ENCODE results near the gene SBDS. TPM values are rescaled to one million over a fixed set of nuclear protein-coding genes. Genes with fewer than 3 reads are reported as not detected.

SBDS gene
- total RNA-seq, 1 experiment from 2014 or later, result 37.8 TPM

DNA sequence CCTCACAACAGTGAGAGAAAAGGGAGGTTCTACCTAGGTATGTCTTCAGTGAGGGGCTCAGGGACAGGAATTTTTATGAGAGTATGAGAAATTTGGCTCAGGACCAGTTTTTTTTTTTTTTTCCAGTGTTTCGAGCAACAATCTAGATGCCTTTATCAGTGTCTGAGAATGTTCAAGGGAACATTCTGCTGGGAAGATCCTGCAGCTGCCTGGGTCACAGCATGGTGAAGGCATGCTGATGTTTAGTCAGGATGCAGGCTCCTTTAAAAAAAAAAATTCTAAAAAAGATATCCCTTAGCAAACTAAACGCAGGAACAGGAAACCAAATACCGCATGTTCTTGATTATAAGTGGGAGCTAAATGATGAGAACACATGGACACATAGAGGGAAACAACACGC, 31.0 kb downstream of the SBDS start:
- Histone ChIP-seq H3K4ac (ENCODE audit: low read depth, low read length) (no peak overlapping the region), H3K27ac (ENCODE audit: insufficient read length, low read depth, low read length) (no peak overlapping the region), H2AK5ac (ENCODE audit: insufficient read length, low read length) (no peak overlapping the region), H3K27me3 (ENCODE audit: insufficient read depth, low read length) (no peaks in the 10 kb centered on the region), H2BK20ac (ENCODE audit: low read depth, low read length, poor library complexity, severe bottlenecking) (no peak overlapping the region), H2AFZ (ENCODE audit: low read length) (no peak overlapping the region), H3K79me2 (ENCODE audit: insufficient read depth, low read length) (no peaks in the 10 kb centered on the region), H3K14ac (ENCODE audit: insufficient read depth, low read length) (no peak overlapping the region), H3K56ac (ENCODE audit: insufficient read length, low read depth, low read length) (no peak overlapping the region), H4K91ac (ENCODE audit: insufficient read length, low read depth, low read length) (no peak overlapping the region), H4K20me1 (ENCODE audit: control insufficient read depth, insufficient read depth, insufficient read length) (no peaks in the 10 kb centered on the region), H3T11ph (ENCODE audit: low read length) (no peak overlapping the region), H2BK15ac (ENCODE audit: low read depth, low read length) (no peak overlapping the region), H3K23ac (ENCODE audit: insufficient read length, low read depth, low read length) (no peak overlapping the region), H2BK120ac (ENCODE audit: low read depth, low read length, poor library complexity, severe bottlenecking) (no peak overlapping the region), H3K9ac (ENCODE audit: extremely low read depth, insufficient read length, low read length) (no peak overlapping the region), H3K4me1 (ENCODE audit: insufficient read depth, low read length) (no peaks in the 10 kb centered on the region), H3K18ac (ENCODE audit: insufficient read length, low read depth, low read length) (no peak overlapping the region), H2BK5ac (ENCODE audit: insufficient read length, low read length) (no peak overlapping the region), H4K8ac (replicated peaks; ENCODE audit: insufficient read length, low read depth, low read length) (no peak overlapping the region), H3K9me3 (ENCODE audit: control insufficient read depth, low read depth, low read length) (no peaks in the 10 kb centered on the region), H3K23me2 (ENCODE audit: insufficient read length, low read depth, low read length, poor library complexity, severe bottlenecking) (no peaks in the 10 kb centered on the region), H3K79me1 (ENCODE audit: insufficient read depth, low read depth, low read length, poor library complexity, severe bottlenecking) (no peaks in the 10 kb centered on the region), H4K5ac (ENCODE audit: insufficient read length, low read depth, low read length) (no peak overlapping the region), H3K4me2 (ENCODE audit: insufficient read depth, insufficient read length, low read length) (no peak overlapping the region), H2BK12ac (ENCODE audit: insufficient read length, low read depth, low read length) (no peak overlapping the region)
- Mint-ChIP-seq H3K27me3 (ENCODE audit: low read depth) (no peaks in the 10 kb centered on the region), H3K36me3 (ENCODE audit: insufficient read depth in 1 of 3, low read depth in 3 of 3) (peaks cover 3 to 8% (median 8%) of the 10 kb centered on the region in 3 experiments; a peak in 3 of 7 replicates), H3K4me1 (no peaks in the 10 kb centered on the region), H3K9me3 (peaks cover 10 to 11% of the 10 kb centered on the region in 2 experiments), H3K27ac (no peak overlapping the region), H3K4me3 (no peak overlapping the region)
- no CpG with 5 or more reads among the region's 4 CpGs for WGBS (ENCODE audit: extremely low coverage, insufficient read length, low lambda C conversion rate)
- DNase-seq, result no peak
- TF ChIP-seq, protein P1, sequence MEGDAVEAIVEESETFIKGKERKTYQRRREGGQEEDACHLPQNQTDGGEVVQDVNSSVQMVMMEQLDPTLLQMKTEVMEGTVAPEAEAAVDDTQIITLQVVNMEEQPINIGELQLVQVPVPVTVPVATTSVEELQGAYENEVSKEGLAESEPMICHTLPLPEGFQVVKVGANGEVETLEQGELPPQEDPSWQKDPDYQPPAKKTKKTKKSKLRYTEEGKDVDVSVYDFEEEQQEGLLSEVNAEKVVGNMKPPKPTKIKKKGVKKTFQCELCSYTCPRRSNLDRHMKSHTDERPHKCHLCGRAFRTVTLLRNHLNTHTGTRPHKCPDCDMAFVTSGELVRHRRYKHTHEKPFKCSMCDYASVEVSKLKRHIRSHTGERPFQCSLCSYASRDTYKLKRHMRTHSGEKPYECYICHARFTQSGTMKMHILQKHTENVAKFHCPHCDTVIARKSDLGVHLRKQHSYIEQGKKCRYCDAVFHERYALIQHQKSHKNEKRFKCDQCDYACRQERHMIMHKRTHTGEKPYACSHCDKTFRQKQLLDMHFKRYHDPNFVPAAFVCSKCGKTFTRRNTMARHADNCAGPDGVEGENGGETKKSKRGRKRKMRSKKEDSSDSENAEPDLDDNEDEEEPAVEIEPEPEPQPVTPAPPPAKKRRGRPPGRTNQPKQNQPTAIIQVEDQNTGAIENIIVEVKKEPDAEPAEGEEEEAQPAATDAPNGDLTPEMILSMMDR (conservative IDR thresholded peaks at IDR 0.05), result no peak

All from H9 (cell line).